Muscle of leg (tissue), 11 donors: ENCODE data around the gene GJA3. TPM values are rescaled to one million over a fixed set of nuclear protein-coding genes. Genes with fewer than 3 reads are reported as not detected.
"Not testable (repeated sequence)": the region's sequence is repeated elsewhere in the genome, so short reads cannot be mapped to it uniquely, and the experiment has no call there.

Experiments
- DNase-seq: peaks from one replicate; pipeline ENCODE4 v3.0.0; 2013
- H3K27ac ChIP-seq: one replicate; pipeline ENCODE4 v1.5.1; 2013; ENCODE audit warnings: mild to moderate bottlenecking, low read length, control low read depth
- H3K27me3 ChIP-seq: one replicate; pipeline ENCODE4 v1.6.1; 2013; ENCODE audit warnings: low read length; ENCODE audit not compliant: control insufficient read depth, insufficient read depth
- H3K36me3 ChIP-seq: one replicate; pipeline ENCODE4 v1.6.1; 2013; ENCODE audit warnings: low read length; ENCODE audit not compliant: control insufficient read depth, insufficient read depth
- H3K4me1 ChIP-seq: one replicate; pipeline ENCODE4 v1.6.1; 2013; ENCODE audit warnings: low read length; ENCODE audit not compliant: control insufficient read depth, insufficient read depth
- H3K4me3 ChIP-seq: one replicate; pipeline ENCODE4 v1.5.1; 2013; ENCODE audit warnings: low read length, control low read depth
- H3K9me3 ChIP-seq: replicated peaks from 2 replicates; pipeline ENCODE4 v1.6.1; 2013; ENCODE audit warnings: low read depth, low read length; ENCODE audit not compliant: control insufficient read depth
- whole genome bisulfite sequencing: methylation state at CpG from one replicate; pipeline ENCODE4 v1.1.5; 2013; ENCODE audit warnings: missing lambda C conversion rate; ENCODE audit not compliant: insufficient coverage; 5-methylcytosine and 5-hydroxymethylcytosine counted together
- polyA plus RNA-seq, 8 donors: library from polyadenylated mRNA; unstranded; fragments of 120-200 nt; gene quantifications; one replicate each; pipeline versions ENCODE4 v1.2.1 to v1.2.3, GENCODE V29; 2013; ENCODE audit warnings: inconsistent platforms in 1 of 8, low replicate concordance in 1 of 8; ENCODE audit not compliant: insufficient read length in 8 of 8, insufficient read depth in 1 of 8
- total RNA-seq: library from RNA; stranded (reverse); fragments of 120-200 nt; gene quantifications from one replicate; pipeline ENCODE4 v1.2.4, GENCODE V29; 2013

The GJA3 gene
- total and polyA plus RNA-seq, 9 donors, result 1.2 to 2.7 (median 2.1) TPM

DNA sequence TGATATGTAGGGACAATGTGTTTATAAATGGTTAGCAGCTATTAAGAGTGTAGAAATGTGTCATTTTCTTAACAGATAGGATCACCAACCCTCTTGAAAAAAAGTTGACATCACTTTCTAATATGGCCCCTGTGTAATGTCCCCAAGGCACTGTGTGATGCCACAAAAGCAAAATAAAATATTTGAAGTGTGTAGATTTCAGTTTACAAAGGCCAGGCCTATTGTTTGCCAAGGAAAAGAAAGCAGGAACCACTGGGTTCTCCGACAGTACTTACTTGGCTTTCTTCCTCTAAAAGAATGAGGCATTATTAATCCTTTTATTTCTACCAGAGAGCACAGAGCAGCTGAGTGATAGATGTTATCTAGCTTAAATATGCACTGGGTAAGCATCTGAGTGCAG is 10.5 kb upstream of the GJA3 start:
- H3K27ac ChIP-seq, result no peak overlapping the region
- no peaks in the 10 kb centered on the region for H3K36me3 ChIP-seq
- DNase-seq, result no peak
- peaks cover 35% of the 10 kb centered on the region for H3K27me3 ChIP-seq
- WGBS, result no CpG with 5 or more reads among the region's 1 CpG
- no peaks in the 10 kb centered on the region for H3K4me1 ChIP-seq
- no peak overlapping the region for H3K4me3 ChIP-seq
- H3K9me3 ChIP-seq, result no peaks in the 10 kb centered on the region

DNA sequence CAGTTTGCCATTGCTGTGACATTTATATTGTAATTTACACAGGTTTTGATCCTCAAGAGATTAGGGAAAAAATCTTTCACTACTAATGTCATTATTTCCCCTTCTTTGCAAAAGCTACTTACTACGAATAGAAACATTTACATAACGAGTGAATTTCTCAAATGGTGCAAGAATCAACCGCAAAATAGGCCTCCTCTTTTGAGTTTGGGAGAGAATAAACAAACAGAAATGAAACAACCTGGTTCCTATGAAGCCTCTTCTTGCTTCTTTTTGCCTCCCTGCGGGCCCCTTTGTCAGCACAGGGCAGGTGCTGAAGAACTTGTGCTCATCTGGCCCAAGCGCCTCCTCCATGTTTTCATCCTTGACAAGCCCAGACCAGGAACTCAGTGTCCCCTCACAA is 10.1 kb upstream of the GJA3 start:
- no peak overlapping the region for H3K4me3 ChIP-seq
- peaks cover 33% of the 10 kb centered on the region for H3K27me3 ChIP-seq
- H3K36me3 ChIP-seq, result no peaks in the 10 kb centered on the region
- DNase-seq, result no peak
- WGBS, result 80% methylated on average over 2 of the region's 5 CpGs
- no peaks in the 10 kb centered on the region for H3K9me3 ChIP-seq
- no peaks in the 10 kb centered on the region for H3K4me1 ChIP-seq
- no peak overlapping the region for H3K27ac ChIP-seq

DNA sequence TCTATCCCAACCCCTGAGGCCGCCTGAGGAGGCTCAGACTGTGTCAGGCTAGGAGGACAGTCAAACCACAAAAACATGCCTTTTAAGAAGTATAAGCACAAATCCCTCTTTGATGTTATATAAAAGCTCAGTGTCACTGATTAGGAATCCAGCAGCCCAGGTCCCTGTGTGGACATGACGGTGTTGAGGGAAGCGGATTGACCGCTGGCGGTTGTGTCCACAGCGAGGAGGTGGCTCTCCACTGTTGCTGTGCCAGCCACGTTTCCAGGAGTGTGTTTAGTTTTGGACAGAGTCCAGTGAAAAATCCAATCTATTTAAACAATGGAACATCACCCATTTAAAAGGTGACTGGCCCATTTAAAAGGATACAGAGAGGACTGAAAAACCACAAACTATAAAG is 7.5 kb upstream of the GJA3 start:
- Histone ChIP-seq H3K4me3 (no peak overlapping the region), H3K27me3 (peaks cover 27% of the 10 kb centered on the region), H3K9me3 (no peaks in the 10 kb centered on the region), H3K4me1 (no peaks in the 10 kb centered on the region), H3K27ac (no peak overlapping the region), H3K36me3 (no peaks in the 10 kb centered on the region)
- no peak for DNase-seq
- WGBS, result 80% methylated on average over 1 of the region's 7 CpGs

GRCh38 chr13:20165417-20166257 is 4.8 kb upstream of the GJA3 start:
- Histone ChIP-seq H3K36me3 (no peaks in the 10 kb centered on the region), H3K4me1 (peaks cover 2% of the 10 kb centered on the region), H3K27me3 (peaks cover 47% of the 10 kb centered on the region), H3K27ac (no peak overlapping the region), H3K4me3 (no peak overlapping the region), H3K9me3 (no peaks in the 10 kb centered on the region)
- DNase-seq, result no peak
- 60% methylated on average over 2 of the region's 11 CpGs for WGBS

DNA sequence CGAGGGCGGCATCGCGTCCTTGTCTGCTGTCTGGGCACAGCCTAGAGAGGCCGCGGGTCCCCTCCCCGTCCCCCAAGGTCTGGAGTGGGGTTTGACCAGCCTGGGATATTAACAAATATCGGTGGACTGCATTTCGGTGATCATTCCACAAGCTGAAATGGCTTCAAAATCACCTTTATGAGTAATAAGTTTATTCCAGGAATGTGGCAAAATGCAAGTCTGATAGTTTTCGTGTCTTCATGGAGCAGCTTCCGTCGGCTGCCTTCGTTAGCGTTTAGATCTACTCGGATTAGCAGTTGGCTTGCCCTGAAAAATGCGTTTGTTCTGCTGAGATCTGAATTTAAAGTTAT is 1.1 kb upstream of the GJA3 start:
- Histone ChIP-seq H3K4me1 (peaks cover 8% of the 10 kb centered on the region), H3K27me3 (peaks cover 69% of the 10 kb centered on the region), H3K36me3 (no peaks in the 10 kb centered on the region), H3K27ac (no peak overlapping the region), H3K9me3 (no peaks in the 10 kb centered on the region), H3K4me3 (no peak overlapping the region)
- no peak for DNase-seq
- 22% methylated on average over 12 of the region's 16 CpGs for WGBS

DNA sequence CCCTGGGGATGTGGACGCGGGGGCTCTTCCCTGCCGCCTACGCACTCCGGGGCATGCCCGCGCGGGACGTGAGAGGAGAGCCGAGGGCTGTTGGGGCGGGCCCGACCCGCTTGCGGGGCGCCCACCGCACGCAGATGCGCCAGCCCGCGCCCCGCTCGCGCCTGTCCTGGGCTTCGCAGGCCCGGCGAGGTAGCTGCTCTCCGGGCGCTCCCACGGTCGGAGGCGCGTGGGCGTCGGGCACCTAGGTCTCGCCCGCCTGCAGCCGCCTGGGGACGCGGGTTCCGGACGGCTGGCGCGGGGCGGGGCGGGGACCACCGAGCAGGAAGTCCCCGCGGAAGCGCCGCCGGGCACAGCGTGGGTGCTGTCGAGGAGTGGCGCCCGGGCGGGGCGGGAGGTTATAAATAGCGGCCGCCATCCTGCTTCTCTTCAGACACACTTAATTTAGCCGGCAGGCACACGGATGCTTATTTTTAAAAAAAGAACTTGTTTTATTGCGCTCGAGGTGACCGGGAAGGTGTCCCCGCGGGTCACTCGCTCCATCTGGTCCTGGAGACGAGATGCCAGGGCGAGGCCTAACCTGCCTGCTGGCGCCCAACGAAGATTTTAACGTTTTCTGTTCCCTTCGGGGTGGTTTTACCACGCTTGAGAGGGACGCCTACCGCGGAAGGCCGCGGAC is 561 bp upstream of the GJA3 start:
- WGBS, result 3% methylated on average over 78 of the region's 79 CpGs
- peak overlapping the region; percentile 29 for H3K4me3 ChIP-seq
- no peaks in the 10 kb centered on the region for H3K36me3 ChIP-seq
- DNase-seq, result no peak
- H3K9me3 ChIP-seq, result no peaks in the 10 kb centered on the region
- H3K27ac ChIP-seq, result no peak overlapping the region
- H3K4me1 ChIP-seq, result peaks cover 8% of the 10 kb centered on the region
- H3K27me3 ChIP-seq, result peaks cover 70% of the 10 kb centered on the region

- H3K4me3 ChIP-seq, result no peak overlapping the region
These were observed 1.1 kb downstream of the GJA3 start for GRCh38 chr13:20159646-20160305.

GRCh38 chr13:20157151-20157796 is 3.6 kb downstream of the GJA3 start:
- Histone ChIP-seq H3K4me3 (no peak overlapping the region), H3K27ac (no peak overlapping the region), H3K27me3 (peaks cover 60% of the 10 kb centered on the region), H3K36me3 (no peaks in the 10 kb centered on the region), H3K9me3 (no peaks in the 10 kb centered on the region), H3K4me1 (peaks cover 8% of the 10 kb centered on the region)
- no peak for DNase-seq
- no CpG with 5 or more reads among the region's 3 CpGs for WGBS

More at GRCh38 chr13:20159646-20160305, 1.1 kb downstream of the GJA3 start:
- Histone ChIP-seq H3K9me3 (no peaks in the 10 kb centered on the region), H3K27me3 (peaks cover 70% of the 10 kb centered on the region), H3K27ac (no peak overlapping the region), H3K4me1 (peaks cover 8% of the 10 kb centered on the region), H3K36me3 (no peaks in the 10 kb centered on the region)
- WGBS, result 67% methylated on average over 1 of the region's 18 CpGs
- DNase-seq, result no peak

DNA sequence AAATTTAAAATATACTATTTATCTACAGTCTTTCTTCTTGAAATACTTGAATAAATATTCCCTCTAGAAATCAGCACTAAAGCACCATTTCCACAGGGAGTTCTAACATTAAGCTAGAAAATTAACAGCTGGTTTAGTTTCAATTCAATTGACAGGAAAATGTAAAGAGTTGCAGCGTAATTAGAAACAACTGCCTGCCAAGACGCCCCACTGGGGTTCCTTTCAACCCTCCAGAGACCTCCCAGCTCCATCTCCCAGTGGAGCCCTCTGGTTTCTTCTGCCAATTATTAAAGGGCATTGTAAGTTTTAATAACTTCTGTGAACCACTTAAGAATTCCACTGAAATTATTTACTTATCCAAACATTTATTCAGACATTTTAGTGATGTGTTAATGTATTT is 4.2 kb downstream of the GJA3 start:
- no peak overlapping the region for H3K4me3 ChIP-seq
- H3K27me3 ChIP-seq, result peaks cover 60% of the 10 kb centered on the region
- H3K9me3 ChIP-seq, result no peaks in the 10 kb centered on the region
- WGBS, result no CpG with 5 or more reads among the region's 2 CpGs
- H3K36me3 ChIP-seq, result no peaks in the 10 kb centered on the region
- DNase-seq, result no peak
- no peak overlapping the region for H3K27ac ChIP-seq
- H3K4me1 ChIP-seq, result peaks cover 8% of the 10 kb centered on the region

GRCh38 chr13:20153290-20153689 is 7.6 kb downstream of the GJA3 start:
- H3K27me3 ChIP-seq, result peaks cover 50% of the 10 kb centered on the region

More at GRCh38 chr13:20153290-20153689, 7.6 kb downstream of the GJA3 start:
- not testable (repeated sequence) for H3K27ac ChIP-seq, H3K4me1 ChIP-seq, H3K9me3 ChIP-seq, H3K4me3 ChIP-seq, DNase-seq, H3K36me3 ChIP-seq
- WGBS, result no CpG with 5 or more reads among the region's 2 CpGs
